GM19397 (cell line): Measurements from ENCODE around the gene TRIM72.
A peak's percentile ranks its signal among the peaks of the same experiment; 100 is the strongest.
"Not testable (repeated sequence)": the region's sequence is repeated elsewhere in the genome, so short reads cannot be mapped to it uniquely, and the experiment has no call there.

ENCODE experiments used
- ATAC-seq: cut with Tn5 transposase; IDR thresholded peaks from one replicate; pipeline ENCODE4 v1.9.1; 2021; ENCODE audit warnings: mild to moderate bottlenecking, moderate library complexity; ENCODE audit not compliant: unreplicated experiment

TRIM72 gene

GRCh38 chr16:31213877-31214707 is at the start of gene TRIM72:
Gene TRIM72 (plus strand): TSS chr16:31214119. CDS start chr16:31214739, 620 bp downstream.
- ATAC-seq: no peak

GRCh38 chr16:31167315-31167714 is 46.6 kb upstream of the TRIM72 start:
- ATAC-seq: no peak

- no peak for ATAC-seq
These were observed 45.1 kb upstream of the TRIM72 start for GRCh38 chr16:31168848-31169247.

- ATAC-seq: not testable (repeated sequence)
These were observed 43.9 kb upstream of the TRIM72 start for GRCh38 chr16:31170048-31170447.

DNA sequence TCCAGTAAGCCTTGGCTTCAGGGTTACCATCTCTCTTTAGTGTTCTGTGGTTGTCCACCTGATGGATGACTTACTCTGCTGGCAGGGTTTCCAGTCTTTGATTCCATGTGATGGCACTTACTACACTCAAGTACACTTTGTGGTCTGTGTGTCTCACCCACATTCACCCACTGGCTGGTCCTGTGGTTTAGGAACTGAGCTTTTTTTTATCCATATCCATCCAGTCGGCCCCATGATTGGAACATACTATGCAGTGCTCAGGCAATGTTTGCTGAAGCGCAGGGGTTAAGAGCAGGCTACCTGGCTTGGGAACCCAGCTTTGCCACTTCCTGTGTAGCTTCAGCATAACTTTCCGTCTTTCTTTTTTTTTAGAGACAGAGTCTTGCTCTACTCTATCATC is 36.8 kb upstream of the TRIM72 start:
- no peak for ATAC-seq

- ATAC-seq: no peak
These were observed 34.6 kb upstream of the TRIM72 start for GRCh38 chr16:31179219-31179746.

- ATAC-seq: peak; percentile 58
These were observed 34.0 kb upstream of the TRIM72 start, which contains the start of gene FUS for GRCh38 chr16:31179747-31180459. Gene FUS (plus strand): TSS chr16:31180139. CDS start chr16:31180215, 76 bp downstream.

DNA sequence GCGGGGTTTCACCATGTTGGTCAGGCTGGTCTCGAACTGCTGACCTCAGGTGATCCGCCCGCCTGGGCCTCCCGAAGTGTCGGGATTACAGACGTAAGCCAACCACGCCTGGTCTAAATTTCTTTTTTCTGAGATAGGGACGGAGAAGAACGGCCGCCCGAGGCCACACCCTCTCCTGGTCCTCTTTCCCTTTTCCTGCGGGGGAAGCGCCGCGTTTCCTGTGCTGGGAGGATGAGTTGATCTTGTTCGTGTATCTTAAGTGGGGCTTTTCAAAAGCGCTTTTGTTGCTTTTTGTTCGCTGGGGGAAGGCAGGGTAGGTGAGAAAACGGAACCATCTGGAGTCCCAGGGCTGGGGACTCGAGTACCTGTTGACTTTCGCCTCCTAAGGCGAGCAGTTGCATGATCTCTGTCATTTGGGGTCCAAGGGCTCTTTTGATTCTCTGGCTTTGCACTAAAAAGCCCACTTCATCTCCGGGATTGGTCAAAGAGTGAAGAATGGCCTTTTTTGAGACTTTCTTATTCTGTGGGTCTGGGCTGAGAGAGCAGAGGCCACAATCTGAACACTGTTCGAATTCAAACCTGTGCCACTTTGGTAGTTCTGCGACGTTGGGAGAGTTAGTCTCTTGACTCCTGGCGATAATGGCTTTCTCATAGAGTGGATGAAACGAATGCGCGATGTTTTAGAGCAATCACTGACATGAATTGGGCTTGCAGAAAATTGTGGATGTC is 32.7 kb upstream of the TRIM72 start:
- ATAC-seq: no peak

- no peak for ATAC-seq
These were observed 31.5 kb upstream of the TRIM72 start for GRCh38 chr16:31182391-31182790.

- no peak for ATAC-seq
These were observed 30.2 kb upstream of the TRIM72 start for GRCh38 chr16:31183432-31184428.

DNA sequence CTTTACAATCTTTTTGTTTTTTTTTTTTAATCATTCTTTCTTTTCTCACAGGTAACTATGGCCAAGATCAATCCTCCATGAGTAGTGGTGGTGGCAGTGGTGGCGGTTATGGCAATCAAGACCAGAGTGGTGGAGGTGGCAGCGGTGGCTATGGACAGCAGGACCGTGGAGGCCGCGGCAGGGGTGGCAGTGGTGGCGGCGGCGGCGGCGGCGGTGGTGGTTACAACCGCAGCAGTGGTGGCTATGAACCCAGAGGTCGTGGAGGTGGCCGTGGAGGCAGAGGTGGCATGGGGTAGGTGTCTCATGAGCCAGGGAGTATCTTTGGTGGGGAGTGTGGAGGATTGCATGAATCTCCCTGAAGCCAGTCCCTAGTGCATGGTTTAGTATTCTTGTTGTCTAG is 29.0 kb upstream of the TRIM72 start:
- ATAC-seq: no peak

DNA sequence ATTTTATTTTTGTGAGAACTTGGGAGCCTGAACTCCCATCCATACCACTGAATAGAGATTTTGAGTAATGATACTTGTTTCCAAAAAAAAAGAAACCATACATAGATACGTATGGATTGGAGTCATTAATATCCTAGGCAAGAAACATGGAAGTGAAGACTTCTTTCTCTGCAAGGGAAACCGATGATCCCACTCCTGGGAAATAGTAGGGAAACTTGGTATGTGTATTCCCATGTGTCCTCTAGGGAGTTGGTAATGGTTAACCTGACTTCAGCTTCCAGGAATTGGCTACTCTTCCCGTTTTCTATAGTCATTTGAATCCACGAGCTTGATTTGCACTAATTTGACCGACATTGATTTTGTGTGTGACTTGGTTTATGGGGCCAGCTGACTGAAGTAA is 28.6 kb upstream of the TRIM72 start:
- no peak for ATAC-seq

- ATAC-seq: no peak
These were observed 27.7 kb upstream of the TRIM72 start for GRCh38 chr16:31186176-31186575.

DNA sequence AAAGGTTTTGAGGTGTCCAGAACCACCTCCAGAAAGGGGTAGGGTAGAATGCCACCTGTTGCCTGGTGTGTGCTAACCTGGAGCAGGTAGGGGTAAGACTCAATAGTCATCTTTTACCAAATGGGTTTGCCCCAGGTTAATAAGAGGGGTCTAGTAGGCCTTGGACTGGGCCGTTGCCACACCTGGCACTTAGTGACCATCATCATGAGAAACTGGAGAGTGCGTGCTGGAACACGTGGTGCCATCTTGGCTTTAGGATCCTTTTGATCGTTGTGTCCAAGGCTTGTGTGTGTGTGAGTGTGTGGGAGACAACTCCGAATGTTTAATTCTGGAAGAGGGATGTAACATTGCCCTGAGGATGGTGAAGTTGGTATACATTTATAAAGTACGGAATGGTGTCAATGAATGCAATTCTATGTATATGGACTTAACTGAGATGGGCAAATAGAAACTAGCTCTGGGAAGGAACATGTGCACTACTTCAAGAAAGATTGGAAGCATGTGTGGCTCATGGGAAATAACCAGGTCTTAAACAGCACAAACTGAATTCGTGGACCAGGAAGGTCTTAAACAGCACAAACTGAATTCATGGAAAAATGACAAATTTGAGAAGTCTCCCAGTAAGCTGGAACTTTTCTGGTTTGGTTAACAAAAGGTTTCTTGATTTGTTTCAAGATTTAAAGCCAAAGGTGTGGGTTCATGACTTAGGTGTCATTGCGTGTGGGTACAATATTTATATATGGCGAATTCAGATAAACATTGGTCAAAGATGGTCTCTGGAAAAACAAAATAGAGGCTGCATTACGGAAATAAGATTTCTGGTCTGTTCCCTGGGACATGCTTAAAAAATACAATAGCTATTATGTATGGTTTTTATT is 26.8 kb upstream of the TRIM72 start:
- ATAC-seq: no peak

- no peak for ATAC-seq
These were observed 26.1 kb upstream of the TRIM72 start for GRCh38 chr16:31187808-31188189.

DNA sequence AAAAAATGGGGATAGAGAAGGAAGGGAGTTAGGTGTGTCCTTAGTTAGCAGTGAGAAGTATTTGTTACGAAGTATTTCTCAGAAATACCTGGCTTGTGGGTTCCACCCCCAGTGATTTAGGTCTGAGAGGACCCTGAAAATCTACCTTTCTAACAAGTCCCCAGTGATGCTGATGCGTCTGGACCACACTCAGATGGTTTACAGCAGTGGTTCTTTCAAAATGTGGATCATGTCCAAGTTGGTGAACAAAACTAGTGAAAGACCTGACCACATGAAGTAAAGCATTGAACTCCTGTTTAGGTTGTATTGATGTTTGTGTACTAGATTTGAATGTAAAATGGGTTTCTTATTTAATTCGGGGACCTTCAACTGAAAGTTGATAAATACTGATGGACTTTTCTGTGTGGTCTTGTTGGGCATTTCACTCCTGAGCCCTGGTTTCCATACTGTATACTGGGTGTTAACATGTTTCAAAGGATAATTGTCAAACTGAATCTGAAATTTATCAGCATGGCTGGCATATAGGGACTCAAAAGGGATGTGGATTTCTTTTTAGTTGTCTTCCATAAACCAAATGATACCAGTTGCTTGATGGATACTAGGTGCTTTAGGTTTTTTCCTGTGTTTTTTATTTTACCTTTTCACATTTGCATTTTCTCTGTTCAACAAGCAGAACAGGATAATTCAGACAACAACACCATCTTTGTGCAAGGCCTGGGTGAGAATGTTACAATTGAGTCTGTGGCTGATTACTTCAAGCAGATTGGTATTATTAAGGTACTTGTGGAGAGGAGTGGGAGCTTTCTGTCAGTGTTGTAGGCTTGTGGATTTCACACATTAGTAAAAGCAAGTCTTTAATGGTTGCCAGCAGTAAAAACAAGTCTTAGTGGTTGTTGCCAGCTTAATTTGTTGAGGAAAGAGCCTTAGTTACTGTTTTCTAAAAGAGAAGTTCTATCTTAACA is 25.2 kb upstream of the TRIM72 start:
- ATAC-seq: no peak

- no peak for ATAC-seq
These were observed 24.5 kb upstream of the TRIM72 start for GRCh38 chr16:31189412-31189778.

DNA sequence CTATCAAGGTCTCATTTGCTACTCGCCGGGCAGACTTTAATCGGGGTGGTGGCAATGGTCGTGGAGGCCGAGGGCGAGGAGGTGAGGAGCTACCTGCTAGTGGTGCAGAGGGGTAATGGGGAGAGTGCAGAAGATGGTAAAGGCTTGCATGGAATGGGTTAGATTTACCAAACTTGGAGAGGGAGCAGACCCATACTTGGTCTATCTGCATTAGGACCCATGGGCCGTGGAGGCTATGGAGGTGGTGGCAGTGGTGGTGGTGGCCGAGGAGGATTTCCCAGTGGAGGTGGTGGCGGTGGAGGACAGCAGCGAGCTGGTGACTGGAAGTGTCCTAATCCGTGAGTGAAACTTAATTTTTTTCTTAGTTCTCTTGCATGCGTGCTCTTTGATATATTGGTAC is 23.9 kb upstream of the TRIM72 start:
- no peak for ATAC-seq
